Esophagus squamous epithelium (tissue), 4 donors: ENCODE data around the gene SMC5.

ENCODE experiments used
- POLR2A ChIP-seq, 4 donors: fragments of 450-650 bp; IDR thresholded peaks; one replicate each; pipeline ENCODE4 v1.6.1; 2017; ENCODE audit warnings: antibody characterized with exemption in 4 of 4, mild to moderate bottlenecking in 4 of 4, moderate library complexity in 3 of 4
- TF ChIP-seq, protein P1 (sequence below), 6 experiments: fragments of 450-650 bp in 4 of 6; fragments of 200-600 bp in 2 of 6; sonication (generic) in 2 of 6; IDR thresholded peaks; one replicate each; pipeline ENCODE4 v1.5.1; 2016 to 2019; ENCODE audit warnings: antibody characterized with exemption in 6 of 6, mild to moderate bottlenecking in 4 of 6, moderate library complexity in 4 of 6

DNA sequence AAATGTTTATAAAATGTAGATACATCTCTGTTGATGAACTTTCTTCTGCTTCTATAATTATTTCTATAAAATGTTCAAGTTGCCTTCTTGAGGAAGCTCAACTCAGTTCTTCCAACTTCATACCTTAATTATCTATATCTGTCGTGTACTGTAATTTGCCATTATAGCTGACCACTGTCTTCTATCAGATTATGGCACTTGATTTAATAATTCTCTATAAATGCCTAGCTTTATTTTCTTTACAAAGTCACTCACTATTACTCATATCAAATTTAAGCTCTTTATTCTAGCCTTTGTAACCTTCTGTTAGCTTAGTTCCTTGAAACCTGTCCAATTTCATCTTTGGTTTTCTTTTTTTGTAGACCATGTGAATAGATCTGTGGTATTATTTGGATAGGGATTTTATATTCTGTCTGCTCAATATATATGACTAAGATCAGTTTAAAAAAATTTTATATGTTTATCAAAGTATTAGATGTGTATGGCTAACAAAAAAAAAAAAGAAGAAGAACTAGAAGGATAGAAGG lies 39.5 kb downstream of the SMC5 start:
- TF ChIP-seq, protein P1, sequence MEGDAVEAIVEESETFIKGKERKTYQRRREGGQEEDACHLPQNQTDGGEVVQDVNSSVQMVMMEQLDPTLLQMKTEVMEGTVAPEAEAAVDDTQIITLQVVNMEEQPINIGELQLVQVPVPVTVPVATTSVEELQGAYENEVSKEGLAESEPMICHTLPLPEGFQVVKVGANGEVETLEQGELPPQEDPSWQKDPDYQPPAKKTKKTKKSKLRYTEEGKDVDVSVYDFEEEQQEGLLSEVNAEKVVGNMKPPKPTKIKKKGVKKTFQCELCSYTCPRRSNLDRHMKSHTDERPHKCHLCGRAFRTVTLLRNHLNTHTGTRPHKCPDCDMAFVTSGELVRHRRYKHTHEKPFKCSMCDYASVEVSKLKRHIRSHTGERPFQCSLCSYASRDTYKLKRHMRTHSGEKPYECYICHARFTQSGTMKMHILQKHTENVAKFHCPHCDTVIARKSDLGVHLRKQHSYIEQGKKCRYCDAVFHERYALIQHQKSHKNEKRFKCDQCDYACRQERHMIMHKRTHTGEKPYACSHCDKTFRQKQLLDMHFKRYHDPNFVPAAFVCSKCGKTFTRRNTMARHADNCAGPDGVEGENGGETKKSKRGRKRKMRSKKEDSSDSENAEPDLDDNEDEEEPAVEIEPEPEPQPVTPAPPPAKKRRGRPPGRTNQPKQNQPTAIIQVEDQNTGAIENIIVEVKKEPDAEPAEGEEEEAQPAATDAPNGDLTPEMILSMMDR (IDR thresholded peaks at IDR 0.05) = no peak
- TF ChIP-seq POLR2A (IDR thresholded peaks at IDR 0.05) = no peak
